IMR-90 (cell line): ENCODE measurements around the gene DYNC2H1. TPM values are rescaled to one million over a fixed set of nuclear protein-coding genes. Genes with fewer than 3 reads are reported as not detected.

ENCODE experiments used
- ATAC-seq: fragments of 200-7000 bp; cut with Tn5 transposase; 2 replicates; pipeline ENCODE4 v1.9.1; 2020; ENCODE audit warnings: low read depth, mild to moderate bottlenecking, moderate library complexity
- BruUV-seq: library from RNA; stranded (reverse); fragments of 400-500 nt; replicated peaks from 2 replicates; lab custom pipeline; 2021; lab: Mats Ljungman, UMichigan
- CTCF ChIA-PET: fragments of 300-600 bp; formaldehyde crosslinking; extraction: SDS; loops from one replicate; lab custom pipeline; 2021; ENCODE audit warnings: antibody characterized with exemption; lab: Yijun Ruan, JAX
- POLR2A ChIA-PET: fragments of 300-600 bp; sonication (Branson Sonifier 250); formaldehyde crosslinking; loops from one replicate; lab custom pipeline; 2022; ENCODE audit warnings: antibody characterized with exemption; ENCODE audit not compliant: unreplicated experiment; lab: Charles Lee
- DNase-seq: peaks from one replicate; pipeline ENCODE4 v3.0.0; 2013
- H2AFZ ChIP-seq: replicated peaks from 2 replicates; pipeline ENCODE3; 2013; ENCODE audit warnings: low read length, mild to moderate bottlenecking; ENCODE audit not compliant: poor library complexity
- H2AK5ac ChIP-seq: 2 replicates; pipeline ENCODE4 v1.6.1; 2013; ENCODE audit warnings: low read depth, low read length, inconsistent platforms
- H2AK9ac ChIP-seq: replicated peaks from 2 replicates; pipeline ENCODE3; 2013; ENCODE audit warnings: mild to moderate bottlenecking, low read depth, low read length, moderate library complexity; ENCODE audit not compliant: poor library complexity
- H2BK120ac ChIP-seq: 2 replicates; pipeline ENCODE4 v1.6.1; 2013; ENCODE audit warnings: low read depth, low read length, inconsistent platforms
- H2BK15ac ChIP-seq: 3 replicates; pipeline ENCODE4 v1.6.1; 2013; ENCODE audit warnings: low read depth, low read length, inconsistent platforms
- H2BK20ac ChIP-seq: 2 replicates; pipeline ENCODE4 v1.6.1; 2013; ENCODE audit warnings: low read depth, mild to moderate bottlenecking, inconsistent platforms, low read length, moderate library complexity
- H2BK5ac ChIP-seq: 2 replicates; pipeline ENCODE4 v1.6.1; 2013; ENCODE audit warnings: mild to moderate bottlenecking, low read depth, low read length, inconsistent platforms; ENCODE audit not compliant: poor library complexity, severe bottlenecking
- H3K14ac ChIP-seq: replicated peaks from 2 replicates; pipeline ENCODE4 v1.6.1; 2013; ENCODE audit warnings: low read depth, low read length, inconsistent platforms
- H3K18ac ChIP-seq: 2 replicates; pipeline ENCODE4 v1.6.1; 2013; ENCODE audit warnings: low read depth, low read length, control low read depth
- H3K23ac ChIP-seq: 2 replicates; pipeline ENCODE4 v1.6.1; 2013; ENCODE audit warnings: low read depth, low read length, inconsistent platforms
- H3K27ac ChIP-seq: 2 replicates; pipeline ENCODE4 v1.5.1; 2013; ENCODE audit warnings: mild to moderate bottlenecking, control low read depth, low read length; ENCODE audit not compliant: insufficient read depth
- H3K27me3 ChIP-seq: 2 replicates; pipeline ENCODE4 v1.6.1; 2013; ENCODE audit warnings: low read length; ENCODE audit not compliant: control insufficient read depth, insufficient read depth
- H3K36me3 ChIP-seq: 2 replicates; pipeline ENCODE4 v1.6.1; 2013; ENCODE audit warnings: low read length, mixed read lengths; ENCODE audit not compliant: control insufficient read depth, insufficient read depth
- H3K4ac ChIP-seq: 2 replicates; pipeline ENCODE4 v1.6.1; 2013; ENCODE audit warnings: low read depth, low read length, inconsistent platforms
- H3K4me1 ChIP-seq: 2 replicates; pipeline ENCODE4 v1.6.1; 2013; ENCODE audit warnings: low read length, mixed read lengths; ENCODE audit not compliant: control insufficient read depth, insufficient read depth
- H3K4me2 ChIP-seq: 2 replicates; pipeline ENCODE4 v1.6.1; 2013; ENCODE audit warnings: low read depth, mild to moderate bottlenecking, control low read depth, low read length, moderate library complexity
- H3K4me3 ChIP-seq: 2 replicates; pipeline ENCODE4 v1.5.1; 2013; ENCODE audit warnings: low read depth, mild to moderate bottlenecking, control low read depth, low read length, moderate library complexity; ENCODE audit not compliant: insufficient read depth
- H3K56ac ChIP-seq: 2 replicates; pipeline ENCODE4 v1.6.1; 2013; ENCODE audit warnings: low read length, inconsistent platforms; ENCODE audit not compliant: insufficient read depth; ENCODE audit errors: extremely low read depth
- H3K79me1 ChIP-seq, 2 experiments: 2 replicates each; pipeline ENCODE4 v1.6.1; 2013; ENCODE audit warnings: low read length in 2 of 2, inconsistent platforms in 1 of 2, low read depth in 1 of 2
- H3K9ac ChIP-seq: 2 replicates; pipeline ENCODE4 v1.6.1; 2013; ENCODE audit warnings: low read depth, low read length, control low read depth
- H3K9me1 ChIP-seq: 2 replicates; pipeline ENCODE4 v1.6.1; 2013; ENCODE audit warnings: low read length, inconsistent platforms; ENCODE audit not compliant: insufficient read depth
- H3K9me3 ChIP-seq: 2 replicates; pipeline ENCODE4 v1.6.1; 2013; ENCODE audit warnings: low read length; ENCODE audit not compliant: control insufficient read depth, insufficient read depth
- H4K20me1 ChIP-seq: 2 replicates; pipeline ENCODE4 v1.6.1; 2013; ENCODE audit warnings: low read length, inconsistent platforms; ENCODE audit not compliant: insufficient read depth
- H4K5ac ChIP-seq: 2 replicates; pipeline ENCODE4 v1.6.1; 2013; ENCODE audit warnings: mild to moderate bottlenecking, low read depth, low read length, control low read depth
- H4K8ac ChIP-seq, 2 experiments: 2 replicates each; pipeline ENCODE4 v1.6.1; 2013; ENCODE audit warnings: low read depth in 2 of 2, low read length in 2 of 2, control low read depth in 1 of 2, inconsistent platforms in 1 of 2
- H4K91ac ChIP-seq: 2 replicates; pipeline ENCODE4 v1.6.1; 2013; ENCODE audit warnings: low read depth, low read length, inconsistent platforms; ENCODE audit not compliant: insufficient read depth
- BHLHE40 ChIP-seq: fragments of 150-350 bp; IDR thresholded peaks from 2 replicates; pipeline ENCODE4 v1.6.1; 2016; ENCODE audit warnings: mild to moderate bottlenecking, low read depth, low read length
- CHD1 ChIP-seq: IDR thresholded peaks from 2 replicates; pipeline ENCODE4 v1.6.1; 2012; ENCODE audit warnings: low read depth, low read length, improper control_type of control experiment
- CTCF ChIP-seq: conservative IDR thresholded peaks from 2 replicates; pipeline ENCODE4 v1.5.1; 2012; ENCODE audit warnings: mild to moderate bottlenecking, low read depth, low read length, improper control_type of control experiment
- MAFK ChIP-seq: IDR thresholded peaks from 2 replicates; pipeline ENCODE4 v1.6.1; 2012; ENCODE audit warnings: low read depth, low read length, improper control_type of control experiment
- MXI1 ChIP-seq: IDR thresholded peaks from 2 replicates; pipeline ENCODE4 v1.6.1; 2012; ENCODE audit warnings: low read depth, mild to moderate bottlenecking, low read length, moderate library complexity, borderline replicate concordance
- NFE2L2 ChIP-seq: fragments of 150-350 bp; IDR thresholded peaks from 2 replicates; pipeline ENCODE4 v1.6.1; 2016; ENCODE audit warnings: low read depth, mild to moderate bottlenecking, low read length
- POLR2A ChIP-seq: IDR thresholded peaks from 2 replicates; pipeline ENCODE4 v1.6.1; 2012; ENCODE audit warnings: mild to moderate bottlenecking, low read depth, low read length
- RCOR1 ChIP-seq: IDR thresholded peaks from 2 replicates; pipeline ENCODE4 v1.6.1; 2012; ENCODE audit warnings: mild to moderate bottlenecking, low read length, improper control_type of control experiment; ENCODE audit not compliant: insufficient replicate concordance
- RFX5 ChIP-seq: IDR thresholded peaks from 2 replicates; pipeline ENCODE4 v1.8.0; 2012; ENCODE audit warnings: low read depth, mild to moderate bottlenecking, low read length, moderate library complexity
- SMC3 ChIP-seq: fragments of 150-350 bp; IDR thresholded peaks from 2 replicates; pipeline ENCODE4 v1.6.1; 2016; ENCODE audit warnings: low read depth, mild to moderate bottlenecking, antibody characterized with exemption, low read length, moderate library complexity
- WGBS, 2 experiments: methylation state at CpG; one replicate each; pipeline versions ENCODE4 v1.1.5 to v1.1.7; 2013; ENCODE audit warnings: missing lambda C conversion rate in 2 of 2; ENCODE audit not compliant: insufficient read length in 1 of 2; ENCODE audit errors: extremely low coverage in 2 of 2; 5-methylcytosine and 5-hydroxymethylcytosine counted together
- dilution Hi-C: fragments of 300-500 bp; cut with HindIII; formaldehyde crosslinking; loops from one replicate; pipeline ENCODE4 v1.14.3; 2018; ENCODE audit warnings: low sequenced_read_pairs; ENCODE audit not compliant: unreplicated experiment
- in situ Hi-C: fragments of 300-500 bp; cut with MboI; formaldehyde crosslinking; loops from 3 replicates; pipeline ENCODE4 v1.14.3; 2019; ENCODE audit warnings: low sequenced_read_pairs, inconsistent platforms, mixed read lengths
- intact Hi-C: fragments of 100-400 bp; cut with micrococcal nuclease; formaldehyde crosslinking; loops from 2 replicates; pipeline ENCODE4 v1.10.0; 2022
- polyA plus RNA-seq, 3 experiments: library from polyadenylated mRNA; depleted of rRNA; stranded (reverse); fragments of >200 nt; gene quantifications; 2 replicates each; pipeline ENCODE4 v1.2.3, GENCODE V29; 2012; ENCODE audit warnings: low replicate concordance in 1 of 3
- total RNA-seq: library from RNA; depleted of rRNA; stranded (reverse); fragments of >200 nt; gene quantifications from 2 replicates; pipeline ENCODE4 v1.2.3, GENCODE V29; 2012
- TF ChIP-seq, protein P1 (sequence below): fragments of 150-350 bp; IDR thresholded peaks from 2 replicates; pipeline ENCODE4 v1.6.1; 2017; ENCODE audit warnings: mild to moderate bottlenecking, antibody characterized with exemption, low read length, low read depth

Gene DYNC2H1
- total and polyA plus RNA-seq, 2 of the 4 experiments (the other 2 are of a cell fraction): 5.7 to 21.0 TPM

GRCh38 chr11:103338621-103339484 lies 229.6 kb downstream of the DYNC2H1 start (continued):
- TF ChIP-seq CTCF: peak; percentile 35; the same call in 1 of the 2 replicates

DNA sequence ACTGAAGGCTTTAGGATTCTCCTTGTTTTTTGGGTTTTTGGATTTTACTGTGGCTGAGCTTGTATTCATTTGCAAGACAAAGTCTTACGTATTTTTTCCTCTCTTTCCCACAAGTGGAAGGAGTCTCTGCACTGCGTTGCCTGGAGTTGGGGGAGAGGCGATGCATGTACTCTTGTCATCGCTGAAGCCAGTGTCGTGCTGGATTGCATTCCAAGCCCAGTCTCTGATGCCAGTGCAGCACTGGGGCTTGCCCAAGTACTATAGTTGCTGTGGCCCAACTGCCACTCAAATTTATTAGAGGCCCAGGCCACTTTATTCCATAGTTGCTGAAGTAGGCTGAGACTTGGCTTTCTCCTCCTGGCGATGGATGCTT lies 230.2 kb downstream of the DYNC2H1 start:
- Histone ChIP-seq H3K79me1 (no peaks in the 10 kb centered on the region), H3K18ac (no peak overlapping the region), H2BK5ac (no peak overlapping the region), H2BK20ac (no peak overlapping the region), H2BK15ac (no peak overlapping the region), H3K56ac (no peak overlapping the region), H4K8ac (no peak overlapping the region), H2AK5ac (no peak overlapping the region), H3K4ac (no peak overlapping the region), H3K4me1 (no peaks in the 10 kb centered on the region), H3K27me3 (no peaks in the 10 kb centered on the region), H2BK120ac (no peak overlapping the region), H3K27ac (no peak overlapping the region), H3K4me3 (no peak overlapping the region), H3K9ac (no peak overlapping the region), H3K23ac (no peak overlapping the region), H3K9me3 (no peaks in the 10 kb centered on the region), H3K14ac (no peak overlapping the region), H3K9me1 (no peaks in the 10 kb centered on the region), H4K20me1 (no peaks in the 10 kb centered on the region), H2AK9ac (no peak overlapping the region), H3K4me2 (no peak overlapping the region), H4K91ac (no peak overlapping the region), H3K36me3 (peaks cover 2% of the 10 kb centered on the region; the same call in 1 of the 2 replicates), H4K5ac (no peak overlapping the region), H2AFZ (no peak overlapping the region)
- ChIA-PET POLR2A (no interaction called here), CTCF (no interaction called here)
- dilution Hi-C loops: no loop called here
- intact Hi-C loops: loop anchor here (1.0 kb wide), 1 partner anchor 262 kb away; no protein-coding TSS in a partner anchor
- 100% methylated on average over 2 of the region's 6 CpGs; no CpG with 5 or more reads in 1 of the 2 experiments for WGBS, 2 experiments
- no TSS peak for BruUV-seq
- DNase-seq (no peak), ATAC-seq (no peak)
- in situ Hi-C loops: loop anchor here (5.0 kb wide), 1 partner anchor 258 kb away; no protein-coding TSS in a partner anchor
- TF ChIP-seq CTCF (no peak), RCOR1 (no peak), RFX5 (no peak), MAFK (no peak), NFE2L2 (no peak), SMC3 (no peak), POLR2A (no peak), MXI1 (no peak), CHD1 (no peak), BHLHE40 (no peak)
- TF ChIP-seq, protein P1, sequence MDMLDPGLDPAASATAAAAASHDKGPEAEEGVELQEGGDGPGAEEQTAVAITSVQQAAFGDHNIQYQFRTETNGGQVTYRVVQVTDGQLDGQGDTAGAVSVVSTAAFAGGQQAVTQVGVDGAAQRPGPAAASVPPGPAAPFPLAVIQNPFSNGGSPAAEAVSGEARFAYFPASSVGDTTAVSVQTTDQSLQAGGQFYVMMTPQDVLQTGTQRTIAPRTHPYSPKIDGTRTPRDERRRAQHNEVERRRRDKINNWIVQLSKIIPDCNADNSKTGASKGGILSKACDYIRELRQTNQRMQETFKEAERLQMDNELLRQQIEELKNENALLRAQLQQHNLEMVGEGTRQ: no peak
